ENCODE results near the gene STIM2. TPM values are rescaled to one million over a fixed set of nuclear protein-coding genes. Genes with fewer than 3 reads are reported as not detected.
"Not testable (repeated sequence)": the region's sequence is repeated elsewhere in the genome, so short reads cannot be mapped to it uniquely, and the experiment has no call there.

STIM2 gene
- polyA plus RNA-seq (2013, experiment 1 of 2; ENCODE audit: insufficient read length): 13.6 TPM
- 12.5 TPM for polyA plus RNA-seq (2013, experiment 2 of 2; ENCODE audit: insufficient read length)

GRCh38 chr4:26860157-26860921 is at the start of gene STIM2:
Gene STIM2, plus strand, starts transcription at chr4:26860841.
- DNase-seq: peak; percentile 97

DNA sequence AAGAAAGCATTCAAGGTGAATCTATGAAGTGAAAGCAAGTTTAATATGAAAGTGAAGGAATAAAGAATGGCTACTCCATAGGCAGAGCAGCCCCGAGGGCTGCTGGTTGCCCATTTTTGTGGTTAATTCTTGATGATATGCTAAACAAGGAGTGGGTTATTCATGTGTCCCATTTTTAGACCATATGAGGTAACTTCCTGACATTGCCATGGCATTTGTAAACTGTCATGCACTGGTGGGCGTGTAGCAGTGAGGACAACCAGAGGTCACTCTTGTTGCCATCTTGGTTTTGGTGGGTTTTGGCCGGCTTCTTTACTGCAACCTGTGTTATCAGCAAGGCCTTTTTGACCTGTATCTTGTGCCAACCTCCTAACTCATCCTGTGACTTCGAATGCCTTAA is 49.1 kb upstream of the STIM2 start:
- not testable (repeated sequence) for DNase-seq

- DNase-seq: no peak
These were observed 48.5 kb upstream of the STIM2 start for GRCh38 chr4:26812049-26812714.

DNA sequence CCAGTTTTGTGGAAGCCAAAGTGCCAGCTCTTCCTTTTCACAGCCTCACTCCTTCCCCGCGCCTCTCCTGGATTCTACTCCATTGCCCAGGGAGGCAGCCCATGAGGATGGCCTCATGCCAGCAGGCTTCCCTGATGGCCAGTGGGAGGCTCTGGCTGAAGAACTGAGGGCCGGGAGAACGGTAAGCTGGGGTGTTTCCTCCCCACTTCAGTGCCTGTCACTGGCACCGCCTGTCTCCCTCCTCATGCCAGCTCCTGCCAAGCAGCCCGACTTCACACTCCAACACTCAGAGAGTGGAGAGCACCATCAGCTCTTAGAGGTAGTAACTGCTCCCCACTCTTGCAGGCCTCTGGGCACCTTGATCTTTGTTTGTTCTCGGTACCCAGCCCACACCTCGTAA is 46.9 kb upstream of the STIM2 start:
- DNase-seq: no peak

- no peak for DNase-seq
These were observed 45.4 kb upstream of the STIM2 start for GRCh38 chr4:26815199-26815598.

DNA sequence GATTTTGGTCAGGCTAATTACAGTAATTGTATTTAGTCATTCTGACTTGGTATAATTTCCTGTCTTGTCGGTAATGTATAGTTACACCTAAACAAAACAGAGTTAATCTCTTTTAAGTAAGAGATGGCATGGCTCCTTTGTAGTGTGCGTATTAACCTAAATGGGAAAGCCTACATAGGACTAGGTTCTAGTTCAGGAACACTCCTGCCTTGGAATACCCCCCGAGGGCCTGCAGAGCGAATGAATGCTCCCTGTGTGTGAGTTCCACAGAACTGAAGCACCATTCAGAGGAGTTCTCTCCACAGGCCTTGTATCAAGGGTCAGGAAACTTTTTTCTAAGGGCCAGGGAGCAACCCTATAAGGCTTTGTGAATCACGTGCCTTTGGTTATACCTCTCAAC is 44.9 kb upstream of the STIM2 start:
- DNase-seq: no peak

DNA sequence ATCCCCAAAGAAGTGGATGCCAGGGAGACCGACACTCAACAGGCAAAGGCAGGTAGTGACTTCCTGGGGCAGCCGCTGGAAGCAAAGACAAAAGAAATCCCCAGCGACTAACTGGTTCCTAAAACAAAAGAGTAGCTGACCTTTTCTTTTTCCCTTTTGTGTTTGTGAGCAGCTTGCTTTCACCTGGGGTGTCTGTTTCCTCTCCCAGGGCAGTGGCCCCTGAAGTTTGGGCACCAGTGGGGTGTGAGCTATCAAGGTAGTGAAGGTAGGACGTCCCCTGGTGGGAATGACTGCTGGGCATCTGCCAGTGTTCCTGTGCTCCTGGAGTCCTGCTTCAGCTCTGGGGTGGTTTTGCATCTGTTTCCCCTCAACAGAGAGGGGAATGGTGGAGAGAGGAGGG is 41.6 kb upstream of the STIM2 start:
- DNase-seq: no peak

DNA sequence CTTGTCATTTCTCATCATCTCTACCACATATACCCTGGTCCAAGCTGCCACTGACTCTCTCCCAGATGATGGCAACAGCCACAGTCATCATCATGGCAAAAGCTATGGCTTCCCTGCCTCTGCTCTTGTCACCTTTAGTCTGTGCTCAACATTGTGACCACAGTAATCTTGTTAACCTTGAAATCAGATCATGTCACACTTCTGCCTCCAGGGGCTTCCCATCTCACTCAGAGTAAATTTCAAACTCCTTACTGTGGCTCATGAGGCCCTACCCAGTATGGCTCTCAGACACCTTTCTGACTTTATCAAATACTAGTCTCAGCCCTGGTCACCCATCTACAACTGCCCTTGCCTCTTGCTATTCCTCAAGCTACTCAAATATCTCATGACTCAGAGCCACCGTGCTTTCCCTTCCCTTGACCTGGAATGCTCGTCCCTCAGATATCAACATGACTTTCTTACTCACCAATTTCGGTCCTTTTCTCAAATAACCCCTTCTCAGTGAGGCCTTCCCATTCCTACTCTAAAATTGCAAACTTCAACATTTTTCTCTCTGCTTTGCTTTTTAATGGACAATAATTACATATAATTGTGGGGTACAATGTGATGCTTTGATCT is 41.1 kb upstream of the STIM2 start:
- no peak for DNase-seq

DNA sequence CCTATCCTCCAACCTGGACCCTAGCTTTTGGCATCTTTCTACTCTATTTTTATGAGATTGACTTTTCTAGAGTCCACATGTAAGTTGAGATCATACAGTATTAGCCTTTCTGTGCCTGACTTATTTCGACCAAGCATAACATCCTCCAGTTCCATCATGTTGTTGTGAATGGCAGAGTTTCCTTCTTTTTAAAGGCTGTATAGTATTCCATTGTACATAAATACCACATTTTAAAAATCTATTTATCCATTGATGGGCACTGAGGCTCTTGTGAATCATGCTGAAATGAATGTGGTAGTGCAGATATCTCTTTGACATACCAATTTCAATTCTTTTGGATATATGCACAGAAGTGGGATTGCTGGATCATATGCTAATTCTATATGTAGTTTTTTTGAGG is 40.3 kb upstream of the STIM2 start:
- no peak for DNase-seq

DNA sequence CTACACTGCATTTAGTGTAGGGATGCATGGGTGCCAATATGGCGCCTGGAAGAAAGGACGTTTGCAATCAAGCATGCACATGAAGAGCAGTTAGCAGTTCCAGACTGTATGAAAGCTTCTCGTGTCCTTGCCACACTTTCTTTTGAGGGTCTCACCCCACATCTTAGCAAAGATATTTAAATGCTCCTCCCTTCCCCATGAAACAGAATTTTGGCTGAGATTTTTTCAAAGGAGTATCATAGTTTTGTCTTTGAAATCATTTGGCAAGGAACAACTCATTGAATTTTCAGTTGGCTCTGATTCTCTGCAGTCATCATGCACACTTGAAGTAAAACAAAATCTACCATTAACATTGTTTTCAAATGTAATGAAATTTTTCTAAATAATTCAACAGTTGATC is 39.6 kb upstream of the STIM2 start:
- no peak for DNase-seq

DNA sequence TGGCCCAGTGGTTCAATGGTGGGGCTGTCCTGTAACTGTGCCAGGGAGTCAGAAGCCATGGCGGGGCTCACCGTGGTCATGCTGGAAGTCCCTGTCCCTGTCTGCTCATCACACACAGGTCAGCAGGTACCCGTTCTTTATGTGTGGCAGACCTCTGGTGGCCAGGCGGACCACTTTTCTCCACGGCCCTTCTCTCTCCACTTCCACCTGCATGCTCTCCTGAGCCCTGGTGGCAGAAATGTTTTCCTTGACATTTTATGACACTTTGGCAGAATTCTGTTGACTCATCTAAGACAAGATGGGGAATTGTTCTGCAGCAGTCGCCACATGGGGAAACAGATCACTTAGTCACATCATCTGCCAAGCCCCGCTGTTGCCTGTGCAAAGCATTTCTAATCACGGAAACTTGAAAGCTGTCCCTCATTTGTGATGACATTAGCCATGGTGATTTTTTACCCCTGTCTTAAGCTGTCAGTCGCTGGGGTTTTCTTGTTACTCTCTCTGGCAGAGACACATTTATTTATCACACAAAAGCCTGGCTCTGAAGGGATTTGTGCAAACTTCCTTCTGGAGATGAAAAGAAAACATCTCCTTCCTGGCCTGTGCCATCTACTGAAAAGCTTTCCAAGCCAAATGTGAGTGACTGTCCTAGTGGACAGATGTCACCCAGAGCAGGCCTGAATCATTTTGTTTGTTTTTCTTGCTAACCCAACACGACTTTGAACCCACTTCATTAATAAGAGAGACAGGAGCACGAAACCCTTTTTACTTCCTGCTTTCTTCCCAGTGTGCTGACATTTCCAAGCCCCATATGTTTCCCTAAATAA is 38.8 kb upstream of the STIM2 start:
- DNase-seq: no peak

DNA sequence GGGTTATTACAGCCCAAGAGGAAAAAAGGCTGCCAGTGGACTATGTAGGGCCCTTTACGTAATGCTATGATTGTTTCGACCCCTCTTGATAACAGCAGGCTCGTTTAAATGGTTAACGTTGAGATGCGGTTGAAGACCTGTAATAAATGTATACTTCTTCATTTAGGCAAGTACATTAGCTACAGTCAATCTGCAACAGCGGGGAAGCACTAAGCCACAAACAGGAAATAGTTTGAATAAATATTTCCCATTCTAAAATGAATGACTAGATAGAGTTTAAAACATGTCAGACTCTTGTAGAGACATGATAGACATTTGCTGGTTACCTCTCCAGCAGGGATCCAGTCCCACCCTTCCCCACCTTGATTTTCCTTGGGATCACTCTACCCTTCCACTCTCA is 38.1 kb upstream of the STIM2 start:
- no peak for DNase-seq

- not testable (repeated sequence) for DNase-seq
These were observed 37.7 kb upstream of the STIM2 start for GRCh38 chr4:26822974-26823373.

- DNase-seq: no peak
These were observed 37.1 kb upstream of the STIM2 start for GRCh38 chr4:26823583-26823982.

DNA sequence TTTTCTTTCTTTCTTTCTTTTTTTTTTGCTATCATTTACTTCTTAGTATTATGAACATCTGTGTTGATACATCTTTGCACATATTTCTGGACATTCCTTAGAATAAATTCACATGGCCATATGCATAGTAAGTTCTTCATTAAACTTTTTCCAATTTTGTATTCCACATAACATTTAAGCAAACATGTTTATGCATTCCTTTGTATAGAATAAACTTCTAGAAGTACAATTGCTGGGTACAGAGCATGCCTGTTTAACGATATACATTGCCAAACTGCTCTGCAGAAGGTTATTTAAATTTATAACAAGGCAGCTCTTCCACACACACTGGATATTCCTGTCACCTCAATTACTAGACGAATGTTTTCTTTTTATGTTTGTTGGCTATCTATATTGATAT is 36.0 kb upstream of the STIM2 start:
- no peak for DNase-seq

GRCh38 chr4:26826721-26827120 is 33.9 kb upstream of the STIM2 start:
- no peak for DNase-seq

- not testable (repeated sequence) for DNase-seq
These were observed 33.3 kb upstream of the STIM2 start for GRCh38 chr4:26827336-26827735.

DNA sequence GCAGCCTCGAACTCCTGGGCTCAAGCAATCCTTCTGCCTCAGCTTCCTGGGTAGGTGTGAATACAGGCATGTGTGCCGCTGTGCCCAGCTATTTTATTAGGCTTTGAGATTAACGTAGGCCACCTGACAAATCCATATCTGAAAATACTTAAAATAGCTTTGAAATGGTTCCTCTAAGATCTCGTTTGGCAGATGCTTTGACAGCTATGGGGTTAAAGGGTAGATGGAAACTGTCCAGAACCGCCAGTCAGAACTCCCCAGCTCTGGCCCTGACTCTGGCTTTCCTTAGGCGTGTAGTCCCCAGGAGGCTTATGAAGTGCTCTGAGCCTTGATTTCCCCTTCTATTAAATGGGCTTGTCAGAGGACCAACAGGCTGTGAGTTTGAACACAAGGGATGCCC is 32.8 kb upstream of the STIM2 start:
- no peak for DNase-seq

DNA sequence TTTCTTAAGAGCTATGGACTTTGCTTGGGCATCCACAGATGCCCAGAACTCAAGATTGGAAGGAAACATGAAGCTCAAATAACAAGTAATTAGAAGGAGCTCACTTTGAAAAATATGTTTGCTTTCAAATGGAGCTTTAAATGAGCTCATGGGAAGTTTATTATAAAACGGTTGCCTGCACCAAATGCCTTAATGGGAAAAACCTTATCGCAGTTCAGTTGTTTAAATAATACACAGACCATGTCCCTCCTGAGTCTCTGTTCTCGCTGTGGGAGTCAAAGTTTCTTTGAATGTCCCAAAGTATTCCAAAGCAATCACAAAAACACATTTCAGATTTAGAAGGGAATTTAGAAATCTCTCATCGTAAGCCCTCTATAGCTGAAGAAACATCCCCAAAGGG is 31.6 kb upstream of the STIM2 start:
- DNase-seq: no peak

- no peak for DNase-seq
These were observed 30.6 kb upstream of the STIM2 start for GRCh38 chr4:26830033-26830432.

DNA sequence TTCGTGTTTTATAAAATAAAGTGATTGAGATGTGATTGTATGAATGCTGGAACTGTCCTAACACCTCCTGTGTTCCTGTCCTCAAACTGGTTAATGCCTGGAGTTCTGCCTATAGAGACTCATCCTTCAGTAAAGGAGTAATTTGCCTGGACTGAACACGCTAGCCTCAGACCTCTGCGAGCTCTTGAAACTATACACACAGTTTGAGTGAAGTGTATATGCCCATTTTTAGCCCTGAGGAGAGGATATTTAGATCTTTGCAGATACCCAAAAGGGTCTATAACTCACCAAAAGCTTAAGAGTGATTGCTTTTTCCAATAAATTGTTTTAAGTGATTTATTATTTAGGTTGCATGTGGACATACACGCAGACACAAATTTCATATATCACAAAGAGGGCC is 29.9 kb upstream of the STIM2 start:
- no peak for DNase-seq

- no peak for DNase-seq
These were observed 24.1 kb upstream of the STIM2 start for GRCh38 chr4:26836539-26836938.

All from fibroblast of skin of abdomen (primary cell).